K562 (cell line): ENCODE data around the gene MYO1B. TPM values are rescaled to one million over a fixed set of nuclear protein-coding genes. Genes with fewer than 3 reads are reported as not detected.

Source experiments
- ATAC-seq: fragments of 200-7000 bp; cut with Tn5 transposase; 3 replicates; pipeline ENCODE4 v1.9.1; 2020; ENCODE audit warnings: moderate library complexity
- BruUV-seq: library from RNA; stranded (reverse); fragments of 400-500 nt; replicated peaks from 2 replicates; lab custom pipeline; 2021; lab: Mats Ljungman, UMichigan
- CTCF ChIA-PET: fragments of 300-600 bp; formaldehyde crosslinking; extraction: SDS; loops from one replicate; lab custom pipeline; 2021; ENCODE audit warnings: low intra/inter-chr PET ratio; lab: Yijun Ruan, JAX
- POLR2A ChIA-PET: fragments of 300-600, 350-650 bp; sonication (Branson Sonifier 250); formaldehyde crosslinking; extraction: SDS; loops from one replicate; lab custom pipeline; 2021; ENCODE audit warnings: antibody characterized with exemption, inconsistent platforms; lab: Yijun Ruan, JAX
- DNase-seq, 4 experiments: peaks; one replicate each; pipeline versions ENCODE4 v3.0.0 to v3.0.0-alpha.2; 2011 to 2018; ENCODE audit warnings: low spot score in 3 of 4, mixed read lengths in 3 of 4; ENCODE audit errors: extremely low read depth in 1 of 4
- FAIRE-seq: peaks from 2 replicates; lab custom pipeline; 2011; peaks lifted over from hg19 to GRCh38; lab: Jason Lieb, UNC
- H2AFZ ChIP-seq: 2 replicates; pipeline ENCODE4 v1.6.0; 2011; ENCODE audit warnings: low read depth, low read length, control low read depth, inconsistent platforms
- H3K27ac ChIP-seq: fragments of 200-600 bp; 3 replicates; pipeline ENCODE4 v1.8.0; 2011; ENCODE audit warnings: low read depth, mild to moderate bottlenecking, control low read depth, inconsistent platforms, low read length, moderate library complexity, mixed read lengths; ENCODE audit errors: extremely low read depth
- H3K27me3 ChIP-seq, 2 experiments: fragments of 300-600 bp in 1 of 2; 2 replicates in 1 of 2; 3 replicates in 1 of 2; pipeline versions ENCODE4 v1.6.0 to v1.8.0; 2011; ENCODE audit warnings: inconsistent platforms in 2 of 2, low read length in 2 of 2, mild to moderate bottlenecking in 1 of 2, mixed read lengths in 1 of 2, moderate library complexity in 1 of 2; ENCODE audit not compliant: control insufficient read depth in 2 of 2, insufficient read depth in 2 of 2
- H3K36me3 ChIP-seq: fragments of 300-600 bp; 3 replicates; pipeline ENCODE4 v1.8.0; 2011; ENCODE audit warnings: mild to moderate bottlenecking, low read length, inconsistent platforms; ENCODE audit not compliant: control insufficient read depth, insufficient read depth
- H3K4me1 ChIP-seq, 2 experiments: fragments of 200-600 bp in 1 of 2; replicated peaks in 1 of 2; 2 replicates in 1 of 2; 3 replicates in 1 of 2; pipeline versions ENCODE4 v1.5.1 to v1.8.0; 2011; ENCODE audit warnings: inconsistent platforms in 2 of 2, low read length in 2 of 2, mild to moderate bottlenecking in 1 of 2, mixed read lengths in 1 of 2, moderate library complexity in 1 of 2; ENCODE audit not compliant: control insufficient read depth in 2 of 2, insufficient read depth in 2 of 2
- H3K4me2 ChIP-seq: 2 replicates; pipeline ENCODE4 v1.6.1; 2011; ENCODE audit warnings: low read length, control low read depth, inconsistent platforms, mixed read lengths; ENCODE audit not compliant: insufficient read depth
- H3K4me3 ChIP-seq: fragments of 200-600 bp; sonication (generic), shearing (Covaris generic); 2 replicates; pipeline ENCODE4 v1.5.1; 2016; ENCODE audit warnings: control low read depth, inconsistent platforms
- H3K79me2 ChIP-seq: fragments of 200-600 bp; 3 replicates; pipeline ENCODE4 v1.8.0; 2011; ENCODE audit warnings: low read length, inconsistent platforms; ENCODE audit not compliant: control insufficient read depth, insufficient read depth
- H3K9ac ChIP-seq, 2 experiments: 2 replicates each; pipeline versions ENCODE4 v1.6.0 to v1.6.1; 2011; ENCODE audit warnings: low read depth in 2 of 2, low read length in 2 of 2, control low read depth in 1 of 2, inconsistent platforms in 1 of 2, mild to moderate bottlenecking in 1 of 2, mixed read lengths in 1 of 2; ENCODE audit not compliant: insufficient read depth in 1 of 2
- H3K9me1 ChIP-seq: one replicate; pipeline ENCODE4 v1.6.0; 2011; ENCODE audit warnings: inconsistent platforms, mild to moderate bottlenecking, low read length, moderate library complexity; ENCODE audit not compliant: control insufficient read depth, insufficient read depth
- H3K9me3 ChIP-seq: replicated peaks from 2 replicates; pipeline ENCODE4 v1.5.1; 2011; ENCODE audit warnings: low read depth, low read length, inconsistent platforms; ENCODE audit not compliant: control insufficient read depth, insufficient read depth
- H4K20me1 ChIP-seq: replicated peaks from 2 replicates; pipeline ENCODE4 v1.6.1; 2011; ENCODE audit warnings: low read length, inconsistent platforms, mixed read lengths; ENCODE audit not compliant: control insufficient read depth, insufficient read depth
- BMI1 ChIP-seq: fragments of 150-350 bp; IDR thresholded peaks from 2 replicates; pipeline ENCODE4 v1.6.1; 2014; ENCODE audit warnings: low read length
- BRCA1 ChIP-seq, 2 experiments: fragments of 450-650 bp in 1 of 2; sonication (generic) in 1 of 2; formaldehyde crosslinking in 1 of 2; IDR thresholded peaks; 2 replicates each; pipeline versions ENCODE4 v1.5.0 to v1.6.1; 2017 to 2020; ENCODE audit warnings: mild to moderate bottlenecking in 1 of 2, missing genetic modification reagents in 1 of 2
- EP300 ChIP-seq: IDR thresholded peaks from 2 replicates; pipeline ENCODE4 v1.6.1; 2012; ENCODE audit warnings: low read length, improper control_type of control experiment
- RCOR1 ChIP-seq, 2 experiments: IDR thresholded peaks; 2 replicates each; pipeline ENCODE4 v1.6.1; 2012; ENCODE audit warnings: low read depth in 2 of 2, low read length in 2 of 2, borderline replicate concordance in 1 of 2, improper control_type of control experiment in 1 of 2
- RFX1 ChIP-seq: fragments of 450-650 bp; IDR thresholded peaks from 2 replicates; pipeline ENCODE4 v1.6.1; 2016; ENCODE audit warnings: mild to moderate bottlenecking, moderate library complexity
- TEAD4 ChIP-seq, 2 experiments: sonication (generic) in 1 of 2; formaldehyde crosslinking in 1 of 2; IDR thresholded peaks; 2 replicates each; pipeline versions ENCODE4 v1.6.1 to v1.8.0; 2012 to 2022; ENCODE audit warnings: borderline replicate concordance in 1 of 2, inconsistent platforms in 1 of 2, low read length in 1 of 2, mild to moderate bottlenecking in 1 of 2, missing genetic modification reagents in 1 of 2
- TRIM24 ChIP-seq, 2 experiments: fragments of 450-650 bp; IDR thresholded peaks; 2 replicates each; pipeline ENCODE4 v1.6.1; 2016
- ZNF134 ChIP-seq: fragments of 250-450 bp; sonication (Bioruptor Pico); conservative IDR thresholded peaks from 2 replicates; pipeline ENCODE4 v1.4.0; 2020
- WGBS: fragments of 100-300 bp; shearing (Covaris generic); methylation state at CpG from one replicate; pipeline ENCODE4 v1.1.6; 2016; ENCODE audit warnings: low coverage, mixed read lengths; ENCODE audit not compliant: insufficient coverage; ENCODE audit errors: missing lambda C conversion rate; 5-methylcytosine and 5-hydroxymethylcytosine counted together
- in situ Hi-C: fragments of 300-500 bp; cut with MboI; formaldehyde crosslinking; loops from 4 replicates; pipeline ENCODE4 v1.15.0; 2018; ENCODE audit warnings: inconsistent platforms, mixed read lengths
- intact Hi-C: fragments of 100-400 bp; cut with micrococcal nuclease; formaldehyde crosslinking; loops from 2 replicates; pipeline ENCODE4 v1.14.2; 2022
- polyA plus RNA-seq, 8 experiments: library from polyadenylated mRNA; depleted of rRNA in 4 of 8; stranded (reverse) in 5 of 8; unstranded in 3 of 8; fragments of >200 nt; fragmentation: Nextera tagmentation in 2 of 8; fragmentation: Illumina TruSeq in 1 of 8; extraction: Ambion mirVana in 2 of 8; extraction: Trizol in 1 of 8; gene quantifications; 2 replicates each; pipeline versions ENCODE4 v1.2.1 to v1.2.3, GENCODE V29; 2011 to 2014; ENCODE audit warnings: inconsistent platforms in 1 of 8, missing spikeins in 1 of 8
- total RNA-seq, 7 experiments: library from RNA; depleted of rRNA in 6 of 7; stranded (reverse); fragments of >200 nt in 6 of 7; fragmentation: Illumina TruSeq in 2 of 7; extraction: Trizol in 2 of 7; gene quantifications; 2 replicates each; pipeline versions ENCODE4 v1.2.1 to v1.2.3, GENCODE V29; 2011 to 2021; ENCODE audit warnings: low replicate concordance in 1 of 7
- TF ChIP-seq, protein P1 (sequence below): fragments of 250-450 bp; sonication (Bioruptor Pico); IDR thresholded peaks from 2 replicates; pipeline ENCODE4 v1.8.0; 2021; ENCODE audit warnings: mild to moderate bottlenecking, moderate library complexity

MYO1B gene
- total and polyA plus RNA-seq, 9 of the 15 experiments (the other 6 are each of a cell fraction or from before 2014, with no cell fraction given), result 0.04 to 0.33 (median 0.20) TPM; not detected in 5

DNA sequence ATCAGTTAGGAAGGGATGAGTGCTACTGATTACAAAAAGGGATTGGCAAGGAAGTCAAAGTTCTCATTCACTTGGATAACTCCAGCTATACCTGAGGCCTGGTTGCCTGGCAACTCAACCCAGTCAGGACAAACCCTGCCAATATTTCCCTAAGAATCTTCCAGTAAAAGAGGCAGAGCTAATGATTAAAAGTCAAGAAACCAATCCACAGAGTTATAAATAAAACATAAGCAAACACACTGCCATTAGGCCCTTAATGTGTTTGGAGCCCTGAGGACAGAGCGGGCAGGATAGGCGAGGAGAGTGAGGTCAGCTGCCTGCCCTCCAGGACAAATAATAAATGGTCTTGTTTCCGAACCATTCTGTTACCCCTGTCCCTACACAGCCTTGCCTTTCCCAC lies 217.2 kb downstream of the MYO1B start (continued):
- TF ChIP-seq, protein P1, sequence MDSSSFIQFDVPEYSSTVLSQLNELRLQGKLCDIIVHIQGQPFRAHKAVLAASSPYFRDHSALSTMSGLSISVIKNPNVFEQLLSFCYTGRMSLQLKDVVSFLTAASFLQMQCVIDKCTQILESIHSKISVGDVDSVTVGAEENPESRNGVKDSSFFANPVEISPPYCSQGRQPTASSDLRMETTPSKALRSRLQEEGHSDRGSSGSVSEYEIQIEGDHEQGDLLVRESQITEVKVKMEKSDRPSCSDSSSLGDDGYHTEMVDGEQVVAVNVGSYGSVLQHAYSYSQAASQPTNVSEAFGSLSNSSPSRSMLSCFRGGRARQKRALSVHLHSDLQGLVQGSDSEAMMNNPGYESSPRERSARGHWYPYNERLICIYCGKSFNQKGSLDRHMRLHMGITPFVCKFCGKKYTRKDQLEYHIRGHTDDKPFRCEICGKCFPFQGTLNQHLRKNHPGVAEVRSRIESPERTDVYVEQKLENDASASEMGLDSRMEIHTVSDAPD (CRISPR knock-in tag), result no peak
- no peak for TF ChIP-seq TEAD4 (IDR thresholded peaks at IDR 0.05; ENCODE audit: low read length)
- no peak for TF ChIP-seq TEAD4 (CRISPR knock-in tag; IDR thresholded peaks at IDR 0.05; ENCODE audit: borderline replicate concordance)
- TF ChIP-seq ZNF134 (CRISPR knock-in tag), result no peak
- TF ChIP-seq RCOR1 (IDR thresholded peaks at IDR 0.05; ENCODE audit: borderline replicate concordance in 1 of 2, low read depth in 2 of 2, low read length in 2 of 2), result no peak
- no peak for TF ChIP-seq TRIM24 (IDR thresholded peaks at IDR 0.05)

DNA sequence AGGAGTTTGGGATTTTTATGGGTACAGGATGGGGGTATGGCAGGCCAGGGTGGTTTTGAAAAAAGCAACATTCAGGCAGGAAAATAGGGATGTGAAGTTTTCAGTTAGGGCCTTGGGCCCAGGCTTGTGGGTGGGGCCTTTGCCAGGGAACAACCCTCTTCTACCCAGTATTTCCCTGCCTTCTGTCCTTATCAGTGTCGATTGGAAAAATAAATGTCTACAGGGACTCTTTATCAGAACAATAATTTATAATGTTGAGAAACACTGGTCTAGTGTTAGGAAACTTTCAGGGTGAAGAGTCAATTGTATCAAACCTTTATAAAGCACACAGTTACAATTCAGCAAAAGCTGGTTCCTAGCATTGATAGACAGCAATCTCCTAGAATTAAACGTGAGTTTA lies 218.6 kb downstream of the MYO1B start:
- H3K79me2 ChIP-seq, result no peaks in the 10 kb centered on the region
- TF ChIP-seq BMI1 (no peak), RFX1 (no peak), EP300 (no peak), BRCA1 (IDR thresholded peaks at IDR 0.05) (no peak), BRCA1 (CRISPR knock-in tag; IDR thresholded peaks at IDR 0.05) (no peak)
- H2AFZ ChIP-seq, result no peak overlapping the region
- H3K27me3 ChIP-seq, result peaks cover 0 to 5% of the 10 kb centered on the region in 2 experiments; a peak in 2 of 5 replicates
- ChIA-PET POLR2A (no interaction called here), CTCF (no interaction called here)
- no peaks in the 10 kb centered on the region for H3K36me3 ChIP-seq
- no peaks in the 10 kb centered on the region for H3K9me1 ChIP-seq
- intact Hi-C loops, result no loop called here
- H3K9me3 ChIP-seq, result no peaks in the 10 kb centered on the region
- H3K4me3 ChIP-seq, result no peak overlapping the region
- no peaks in the 10 kb centered on the region for H4K20me1 ChIP-seq
- no peaks in the 10 kb centered on the region for H3K4me1 ChIP-seq
- H3K4me2 ChIP-seq, result no peak overlapping the region
- DNase-seq (no peak), FAIRE-seq (no peak), ATAC-seq (no peak)
- WGBS, result 0% methylated on average over 2 of the region's 2 CpGs
- H3K9ac ChIP-seq, result no peak overlapping the region
- in situ Hi-C loops, result no loop called here
- no TSS peak for BruUV-seq
- H3K27ac ChIP-seq, result no peak overlapping the region
